Activated CD8-positive, alpha-beta T cell treated with anti-CD3 and anti-CD28 coated beads for 36 hours (primary cell): ENCODE results near the gene FAM174B. TPM values are rescaled to one million over a fixed set of nuclear protein-coding genes. Genes with fewer than 3 reads are reported as not detected.

Source experiments
- ATAC-seq: fragments of 200-7000 bp; cut with Tn5 transposase; one replicate; pipeline ENCODE4 v1.10.0; 2021; ENCODE audit warnings: mild to moderate bottlenecking, moderate library complexity
- CTCF ChIA-PET: fragments of 350-600 bp; sonication (Branson Sonifier 250); formaldehyde crosslinking; loops from one replicate; lab custom pipeline; 2021; ENCODE audit warnings: antibody characterized with exemption; lab: Charles Lee
- POLR2A ChIA-PET: fragments of 350-600 bp; sonication (Branson Sonifier 250); formaldehyde crosslinking; loops from one replicate; lab custom pipeline; 2021; ENCODE audit warnings: antibody characterized with exemption; lab: Charles Lee
- DNase-seq: peaks from one replicate; pipeline ENCODE4 v3.0.0-alpha.2; 2020
- H3K27ac Mint-ChIP-seq: one replicate; pipeline ENCODE4 v1.8.0; 2021; ENCODE audit warnings: mild to moderate bottlenecking, mixed read lengths
- H3K27me3 Mint-ChIP-seq: one replicate; pipeline ENCODE4 v1.8.0; 2021; ENCODE audit warnings: mixed read lengths
- H3K36me3 Mint-ChIP-seq: one replicate; pipeline ENCODE4 v1.8.0; 2021; ENCODE audit warnings: low read depth, mixed read lengths
- H3K4me1 Mint-ChIP-seq: one replicate; pipeline ENCODE4 v1.8.0; 2021; ENCODE audit warnings: low read depth, mixed read lengths
- H3K4me3 Mint-ChIP-seq: one replicate; pipeline ENCODE4 v1.8.0; 2021; ENCODE audit warnings: mild to moderate bottlenecking, moderate library complexity, mixed read lengths
- H3K9me3 Mint-ChIP-seq: one replicate; pipeline ENCODE4 v1.8.0; 2021; ENCODE audit warnings: mixed read lengths
- intact Hi-C: fragments of 100-400 bp; cut with micrococcal nuclease; formaldehyde crosslinking; loops from one replicate; pipeline ENCODE4 v1.10.0; 2022
- total RNA-seq, 2 experiments: library from RNA; stranded (reverse); gene quantifications; one replicate each; pipeline ENCODE4 v1.2.3, GENCODE V29; 2021
- TF ChIP-seq, protein P1 (sequence below): fragments of 200-600 bp; IDR thresholded peaks from one replicate; pipeline ENCODE4 v1.8.0; 2022; ENCODE audit warnings: antibody characterized with exemption, mild to moderate bottlenecking

Gene FAM174B
- total RNA-seq, 2 experiments from 2014 or later: 2.6 to 3.0 TPM

- no peak overlapping the region for H3K27ac Mint-ChIP-seq
- peaks cover 3% of the 10 kb centered on the region for H3K27me3 Mint-ChIP-seq
- H3K4me3 Mint-ChIP-seq: no peak overlapping the region
- peaks cover 4% of the 10 kb centered on the region for H3K36me3 Mint-ChIP-seq
- POLR2A ChIA-PET: no interaction called here
- CTCF ChIA-PET: no interaction called here
- no peaks in the 10 kb centered on the region for H3K4me1 Mint-ChIP-seq
- H3K9me3 Mint-ChIP-seq: peaks cover 12% of the 10 kb centered on the region
- no peak for ATAC-seq
- TF ChIP-seq, protein P1, sequence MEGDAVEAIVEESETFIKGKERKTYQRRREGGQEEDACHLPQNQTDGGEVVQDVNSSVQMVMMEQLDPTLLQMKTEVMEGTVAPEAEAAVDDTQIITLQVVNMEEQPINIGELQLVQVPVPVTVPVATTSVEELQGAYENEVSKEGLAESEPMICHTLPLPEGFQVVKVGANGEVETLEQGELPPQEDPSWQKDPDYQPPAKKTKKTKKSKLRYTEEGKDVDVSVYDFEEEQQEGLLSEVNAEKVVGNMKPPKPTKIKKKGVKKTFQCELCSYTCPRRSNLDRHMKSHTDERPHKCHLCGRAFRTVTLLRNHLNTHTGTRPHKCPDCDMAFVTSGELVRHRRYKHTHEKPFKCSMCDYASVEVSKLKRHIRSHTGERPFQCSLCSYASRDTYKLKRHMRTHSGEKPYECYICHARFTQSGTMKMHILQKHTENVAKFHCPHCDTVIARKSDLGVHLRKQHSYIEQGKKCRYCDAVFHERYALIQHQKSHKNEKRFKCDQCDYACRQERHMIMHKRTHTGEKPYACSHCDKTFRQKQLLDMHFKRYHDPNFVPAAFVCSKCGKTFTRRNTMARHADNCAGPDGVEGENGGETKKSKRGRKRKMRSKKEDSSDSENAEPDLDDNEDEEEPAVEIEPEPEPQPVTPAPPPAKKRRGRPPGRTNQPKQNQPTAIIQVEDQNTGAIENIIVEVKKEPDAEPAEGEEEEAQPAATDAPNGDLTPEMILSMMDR: no peak
- intact Hi-C loops: no loop called here
- DNase-seq: no peak
Observed at GRCh38 chr15:92643849-92644815, 11.4 kb downstream of the FAM174B start.

DNA sequence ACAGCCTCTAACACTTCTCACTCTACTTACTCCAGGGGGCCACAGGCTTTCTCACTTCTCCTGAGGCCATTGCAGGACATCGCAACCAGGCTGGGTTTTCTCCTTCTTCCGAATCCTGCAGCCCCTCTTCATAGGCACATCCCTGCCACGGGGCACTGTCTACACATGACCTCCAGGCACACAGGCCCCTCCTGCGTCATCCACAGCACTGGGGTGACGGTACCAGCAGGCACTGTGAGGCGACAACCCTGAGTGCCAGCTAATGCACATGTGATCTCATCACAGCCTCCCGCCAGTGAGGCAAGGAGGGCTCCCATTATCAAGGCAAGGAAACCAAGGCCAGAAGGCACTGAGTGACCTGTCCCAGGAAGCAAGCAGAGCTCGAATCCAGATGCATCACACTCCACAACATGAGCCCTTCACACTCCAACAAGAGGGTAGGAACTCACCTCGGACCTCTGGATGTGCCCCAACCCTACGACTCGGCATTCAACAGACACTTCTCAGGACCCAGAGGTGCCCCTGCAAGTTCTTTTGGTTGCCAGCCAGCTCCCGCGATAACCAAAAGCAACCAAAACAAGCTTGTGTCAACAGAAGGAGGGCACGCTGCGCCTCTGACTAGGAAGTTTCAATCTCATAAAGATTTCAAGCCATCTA is 16.7 kb downstream of the FAM174B start:
- ChIA-PET CTCF (no interaction called here), POLR2A (no interaction called here)
- DNase-seq (no peak), ATAC-seq (no peak)
- no peak overlapping the region for H3K4me3 Mint-ChIP-seq
- no peak overlapping the region for H3K27ac Mint-ChIP-seq
- TF ChIP-seq, protein P1: no peak
- intact Hi-C loops: no loop called here
- H3K27me3 Mint-ChIP-seq: peaks cover 1% of the 10 kb centered on the region
- H3K4me1 Mint-ChIP-seq: no peaks in the 10 kb centered on the region
- peaks cover 4% of the 10 kb centered on the region for H3K36me3 Mint-ChIP-seq
- H3K9me3 Mint-ChIP-seq: peaks cover 12% of the 10 kb centered on the region

DNA sequence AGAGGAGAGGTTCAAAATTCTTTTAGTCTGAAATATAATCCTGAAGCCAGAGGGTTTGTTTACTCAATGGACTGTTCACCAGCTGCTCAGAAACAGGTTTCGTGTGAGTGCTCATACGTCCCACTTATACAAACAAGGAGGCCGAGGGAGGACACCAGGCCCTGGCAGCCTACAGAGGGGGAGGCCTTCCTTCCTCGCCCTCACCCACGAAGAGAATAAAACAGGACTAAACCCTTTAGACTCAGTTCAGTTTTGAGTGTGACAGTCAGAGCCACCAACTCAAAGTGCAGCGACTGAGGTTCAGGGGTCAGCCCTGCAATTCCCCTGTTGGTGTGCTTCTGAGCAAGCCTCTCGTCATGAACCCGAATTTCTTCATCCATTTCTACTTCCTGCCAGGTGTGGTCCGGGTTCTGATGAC is 17.3 kb downstream of the FAM174B start:
- POLR2A ChIA-PET: no interaction called here
- intact Hi-C loops: no loop called here
- H3K36me3 Mint-ChIP-seq: peaks cover 4% of the 10 kb centered on the region
- peaks cover 1% of the 10 kb centered on the region for H3K27me3 Mint-ChIP-seq
- no peak overlapping the region for H3K4me3 Mint-ChIP-seq
- TF ChIP-seq, protein P1: no peak
- CTCF ChIA-PET: no interaction called here
- peaks cover 12% of the 10 kb centered on the region for H3K9me3 Mint-ChIP-seq
- DNase-seq (no peak), ATAC-seq (no peak)
- H3K4me1 Mint-ChIP-seq: no peaks in the 10 kb centered on the region
- no peak overlapping the region for H3K27ac Mint-ChIP-seq

GRCh38 chr15:92637626-92638025 is 17.9 kb downstream of the FAM174B start:
- no peak overlapping the region for H3K27ac Mint-ChIP-seq
- CTCF ChIA-PET: no interaction called here

More at GRCh38 chr15:92637626-92638025, 17.9 kb downstream of the FAM174B start:
- no peaks in the 10 kb centered on the region for H3K4me1 Mint-ChIP-seq
- TF ChIP-seq, protein P1: no peak
- no peak overlapping the region for H3K4me3 Mint-ChIP-seq
- POLR2A ChIA-PET: no interaction called here
- H3K27me3 Mint-ChIP-seq: peaks cover 1% of the 10 kb centered on the region
- intact Hi-C loops: no loop called here
- H3K36me3 Mint-ChIP-seq: peaks cover 4% of the 10 kb centered on the region
- peaks cover 12% of the 10 kb centered on the region for H3K9me3 Mint-ChIP-seq
- DNase-seq (no peak), ATAC-seq (no peak)
